Retinal pigment epithelial cell (primary cell): Measurements from ENCODE around the gene TNS1.

Experiments
- DNase-seq: peaks from one replicate; pipeline ENCODE4 v3.0.0-alpha.2; 2010; ENCODE audit warnings: low read depth
- H3K4me3 ChIP-seq: 2 replicates; pipeline ENCODE4 v1.5.1; 2011; ENCODE audit warnings: mild to moderate bottlenecking, low read length, control low read depth, moderate library complexity
- CTCF ChIP-seq: conservative IDR thresholded peaks from 2 replicates; pipeline ENCODE4 v1.5.1; 2011; ENCODE audit warnings: low read depth, low read length, control low read depth, inconsistent platforms

Gene TNS1

GRCh38 chr2:217794133-217794986 lies 208.4 kb downstream of the TNS1 start:
- no peak overlapping the region for H3K4me3 ChIP-seq
- DNase-seq = no peak
- TF ChIP-seq CTCF = no peak

- no peak for DNase-seq
- TF ChIP-seq CTCF = no peak
- no peak overlapping the region for H3K4me3 ChIP-seq
Observed at GRCh38 chr2:217793566-217794132, 209.1 kb downstream of the TNS1 start.

- DNase-seq = no peak
- TF ChIP-seq CTCF = no peak
- no peak overlapping the region for H3K4me3 ChIP-seq
Observed at GRCh38 chr2:217792626-217793527, 209.9 kb downstream of the TNS1 start.

GRCh38 chr2:217791551-217791950 lies 211.2 kb downstream of the TNS1 start:
- TF ChIP-seq CTCF = no peak
- no peak overlapping the region for H3K4me3 ChIP-seq
- DNase-seq = no peak

- DNase-seq = no peak
- no peak for TF ChIP-seq CTCF
- no peak overlapping the region for H3K4me3 ChIP-seq
Observed at GRCh38 chr2:217790681-217791392, 212.0 kb downstream of the TNS1 start.

- no peak overlapping the region for H3K4me3 ChIP-seq
- no peak for DNase-seq
- no peak for TF ChIP-seq CTCF
Observed at GRCh38 chr2:217790195-217790594, 212.6 kb downstream of the TNS1 start.
